WTC11 (cell line): ENCODE results near the gene LRIG3.

Experiments used
- CTCF ChIP-seq: fragments of 200-600 bp; IDR thresholded peaks from 2 replicates; pipeline ENCODE4 v1.8.0; 2022; ENCODE audit warnings: antibody characterized with exemption
- ELF4 ChIP-seq: sonication (generic); formaldehyde crosslinking; IDR thresholded peaks from 2 replicates; pipeline ENCODE4 v1.8.1; 2022; ENCODE audit warnings: low read depth, mild to moderate bottlenecking, moderate library complexity, missing genetic modification reagents
- ESRRA ChIP-seq: sonication (generic); formaldehyde crosslinking; IDR thresholded peaks from 2 replicates; pipeline ENCODE4 v1.8.1; 2022; ENCODE audit warnings: mild to moderate bottlenecking, missing genetic modification reagents, borderline replicate concordance
- FOXJ3 ChIP-seq: sonication (generic); formaldehyde crosslinking; IDR thresholded peaks from 2 replicates; pipeline ENCODE4 v1.9.0; 2021; ENCODE audit warnings: missing genetic modification reagents, mild to moderate bottlenecking, borderline replicate concordance
- FOXK1 ChIP-seq: sonication (generic); formaldehyde crosslinking; IDR thresholded peaks from 2 replicates; pipeline ENCODE4 v1.8.0; 2022; ENCODE audit warnings: mild to moderate bottlenecking, moderate library complexity, missing genetic modification reagents
- FOXP1 ChIP-seq: sonication (generic); formaldehyde crosslinking; IDR thresholded peaks from 2 replicates; pipeline ENCODE4 v1.8.0; 2022; ENCODE audit warnings: missing genetic modification reagents, mild to moderate bottlenecking, moderate library complexity, borderline replicate concordance
- NR3C1 ChIP-seq: sonication (generic); formaldehyde crosslinking; conservative IDR thresholded peaks from 2 replicates; pipeline ENCODE4 v1.8.1; 2023; ENCODE audit warnings: low read depth, mild to moderate bottlenecking, missing genetic modification reagents
- SP1 ChIP-seq: sonication (generic); formaldehyde crosslinking; conservative IDR thresholded peaks from 2 replicates; pipeline ENCODE4 v1.8.1; 2022; ENCODE audit warnings: missing genetic modification reagents
- STAT6 ChIP-seq: sonication (generic); formaldehyde crosslinking; conservative IDR thresholded peaks from 2 replicates; pipeline ENCODE4 v1.8.1; 2023; ENCODE audit warnings: mild to moderate bottlenecking, low read depth, missing genetic modification reagents, moderate library complexity
- TCF7 ChIP-seq: sonication (generic); formaldehyde crosslinking; IDR thresholded peaks from 2 replicates; pipeline ENCODE4 v1.8.0; 2022; ENCODE audit warnings: mild to moderate bottlenecking, low read depth, missing genetic modification reagents, moderate library complexity
- USF1 ChIP-seq: sonication (generic); formaldehyde crosslinking; IDR thresholded peaks from 2 replicates; pipeline ENCODE4 v1.8.0; 2022; ENCODE audit warnings: mild to moderate bottlenecking, missing genetic modification reagents
- ZBTB21 ChIP-seq: sonication (generic); formaldehyde crosslinking; IDR thresholded peaks from 2 replicates; pipeline ENCODE4 v1.8.1; 2023; ENCODE audit warnings: mild to moderate bottlenecking, missing genetic modification reagents, borderline replicate concordance
- TF ChIP-seq, protein P1 (sequence below): sonication (generic); formaldehyde crosslinking; IDR thresholded peaks from 2 replicates; pipeline ENCODE4 v1.8.0; 2022; ENCODE audit warnings: mild to moderate bottlenecking, missing genetic modification reagents
- TF ChIP-seq, protein P2 (sequence below): fragments of 250-450 bp; sonication (Bioruptor Pico); IDR thresholded peaks from 2 replicates; pipeline ENCODE4 v1.9.0; 2021; ENCODE audit warnings: moderate library complexity, mild to moderate bottlenecking, inconsistent platforms, borderline replicate concordance

- TF ChIP-seq CTCF (no peak), ZBTB21 (no peak), ESRRA (CRISPR knock-in tag) (no peak), USF1 (no peak), FOXJ3 (CRISPR knock-in tag) (no peak), NR3C1 (CRISPR knock-in tag) (no peak), SP1 (CRISPR knock-in tag) (no peak), TCF7 (CRISPR knock-in tag) (no peak), ELF4 (CRISPR knock-in tag) (no peak), STAT6 (CRISPR knock-in tag) (no peak), FOXK1 (CRISPR knock-in tag) (no peak), FOXP1 (CRISPR knock-in tag) (no peak)
- TF ChIP-seq, protein P1, sequence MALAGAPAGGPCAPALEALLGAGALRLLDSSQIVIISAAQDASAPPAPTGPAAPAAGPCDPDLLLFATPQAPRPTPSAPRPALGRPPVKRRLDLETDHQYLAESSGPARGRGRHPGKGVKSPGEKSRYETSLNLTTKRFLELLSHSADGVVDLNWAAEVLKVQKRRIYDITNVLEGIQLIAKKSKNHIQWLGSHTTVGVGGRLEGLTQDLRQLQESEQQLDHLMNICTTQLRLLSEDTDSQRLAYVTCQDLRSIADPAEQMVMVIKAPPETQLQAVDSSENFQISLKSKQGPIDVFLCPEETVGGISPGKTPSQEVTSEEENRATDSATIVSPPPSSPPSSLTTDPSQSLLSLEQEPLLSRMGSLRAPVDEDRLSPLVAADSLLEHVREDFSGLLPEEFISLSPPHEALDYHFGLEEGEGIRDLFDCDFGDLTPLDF (CRISPR knock-in tag) = no peak
- TF ChIP-seq, protein P2, sequence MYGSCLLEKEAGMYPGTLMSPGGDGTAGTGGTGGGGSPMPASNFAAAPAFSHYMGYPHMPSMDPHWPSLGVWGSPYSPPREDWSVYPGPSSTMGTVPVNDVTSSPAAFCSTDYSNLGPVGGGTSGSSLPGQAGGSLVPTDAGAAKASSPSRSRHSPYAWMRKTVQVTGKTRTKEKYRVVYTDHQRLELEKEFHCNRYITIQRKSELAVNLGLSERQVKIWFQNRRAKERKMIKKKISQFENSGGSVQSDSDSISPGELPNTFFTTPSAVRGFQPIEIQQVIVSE = no peak
Observed at GRCh38 chr12:58969237-58969636, 48.9 kb upstream of the LRIG3 start.
